SK-N-SH treated with all-trans-retinoic acid at 6 μM for 48 hours (cell line): ENCODE measurements around the gene TMEM59L.

Experiments
- ATAC-seq: fragments of 200-7000 bp; cut with Tn5 transposase; 3 replicates; pipeline ENCODE4 v1.9.1; 2020; ENCODE audit warnings: mild to moderate bottlenecking, moderate library complexity
- ARNTL ChIP-seq: fragments of 450-650 bp; formaldehyde crosslinking; IDR thresholded peaks from 2 replicates; pipeline ENCODE4 v1.5.0; 2020; ENCODE audit warnings: low read depth, mild to moderate bottlenecking, moderate library complexity, borderline replicate concordance
- BACH2 ChIP-seq: fragments of 250-450 bp; sonication (Bioruptor Pico); IDR thresholded peaks from 2 replicates; pipeline ENCODE4 v1.9.0; 2021; ENCODE audit warnings: mild to moderate bottlenecking, borderline replicate concordance
- CREB5 ChIP-seq: fragments of 250-450 bp; sonication (Bioruptor Pico); IDR thresholded peaks from 2 replicates; pipeline ENCODE4 v1.5.1; 2020; ENCODE audit warnings: low read depth, mild to moderate bottlenecking, moderate library complexity
- GLIS3 ChIP-seq: fragments of 250-450 bp; sonication (Bioruptor Pico); IDR thresholded peaks from 2 replicates; pipeline ENCODE4 v1.5.0; 2020; ENCODE audit warnings: mild to moderate bottlenecking, moderate library complexity
- ISL1 ChIP-seq: fragments of 250-450 bp; sonication (Bioruptor Pico); IDR thresholded peaks from 2 replicates; pipeline ENCODE4 v2.1.2; 2022; ENCODE audit warnings: mild to moderate bottlenecking, moderate library complexity
- OSR1 ChIP-seq: fragments of 250-450 bp; sonication (Bioruptor Pico); IDR thresholded peaks from 2 replicates; pipeline ENCODE4 v1.8.0; 2022; ENCODE audit warnings: moderate library complexity, mild to moderate bottlenecking, inconsistent platforms
- PPARA ChIP-seq: fragments of 250-450 bp; sonication (Bioruptor Pico); IDR thresholded peaks from 2 replicates; pipeline ENCODE4 v1.5.0; 2020; ENCODE audit warnings: mild to moderate bottlenecking, borderline replicate concordance
- RARB ChIP-seq: fragments of 250-450 bp; sonication (Bioruptor Pico); IDR thresholded peaks from 2 replicates; pipeline ENCODE4 v1.8.0; 2021; ENCODE audit warnings: mild to moderate bottlenecking, moderate library complexity
- SNAI2 ChIP-seq: fragments of 250-450 bp; sonication (Bioruptor Pico); IDR thresholded peaks from 2 replicates; pipeline ENCODE4 v1.5.0; 2020; ENCODE audit warnings: mild to moderate bottlenecking, moderate library complexity
- TCF4 ChIP-seq: fragments of 250-450 bp; sonication (Bioruptor Pico); IDR thresholded peaks from 2 replicates; pipeline ENCODE4 v1.8.0; 2021; ENCODE audit warnings: mild to moderate bottlenecking, moderate library complexity, borderline replicate concordance
- TOX ChIP-seq: fragments of 250-450 bp; sonication (Bioruptor Pico); IDR thresholded peaks from 2 replicates; pipeline ENCODE4 v1.8.0; 2021; ENCODE audit warnings: mild to moderate bottlenecking, moderate library complexity, borderline replicate concordance
- ZC3H10 ChIP-seq: fragments of 250-450 bp; sonication (Bioruptor Pico); IDR thresholded peaks from 2 replicates; pipeline ENCODE4 v1.5.1; 2021; ENCODE audit warnings: mild to moderate bottlenecking, moderate library complexity
- ZFP3 ChIP-seq: fragments of 250-450 bp; sonication (Bioruptor Pico); IDR thresholded peaks from 2 replicates; pipeline ENCODE4 v1.5.0; 2020; ENCODE audit warnings: mild to moderate bottlenecking, moderate library complexity
- ZFP30 ChIP-seq: fragments of 450-650 bp; formaldehyde crosslinking; IDR thresholded peaks from 2 replicates; pipeline ENCODE4 v1.5.0; 2022; ENCODE audit warnings: mild to moderate bottlenecking, moderate library complexity
- ZNF565 ChIP-seq: fragments of 450-650 bp; formaldehyde crosslinking; conservative IDR thresholded peaks from 2 replicates; pipeline ENCODE4 v1.5.0; 2020; ENCODE audit warnings: low read depth, mild to moderate bottlenecking, moderate library complexity
- ZNF70 ChIP-seq: fragments of 450-650 bp; formaldehyde crosslinking; IDR thresholded peaks from 2 replicates; pipeline ENCODE4 v1.5.0; 2020; ENCODE audit warnings: mild to moderate bottlenecking, moderate library complexity
- TF ChIP-seq, protein P1 (sequence below): fragments of 250-450 bp; sonication (Bioruptor Pico); IDR thresholded peaks from 2 replicates; pipeline ENCODE4 v1.5.0; 2020; ENCODE audit warnings: mild to moderate bottlenecking, moderate library complexity
- TF ChIP-seq, protein P2 (sequence below): fragments of 250-450 bp; sonication (Bioruptor Pico); IDR thresholded peaks from 2 replicates; pipeline ENCODE4 v1.8.0; 2021; ENCODE audit warnings: low read depth, mild to moderate bottlenecking, moderate library complexity, borderline replicate concordance
- TF ChIP-seq, protein P3 (sequence below): fragments of 250-450 bp; sonication (Bioruptor Pico); IDR thresholded peaks from 2 replicates; pipeline ENCODE4 v1.5.1; 2021; ENCODE audit warnings: mild to moderate bottlenecking, moderate library complexity

Gene TMEM59L

GRCh38 chr19:18660939-18661670 lies 48.4 kb downstream of the TMEM59L start (continued):
- TF ChIP-seq, protein P1, sequence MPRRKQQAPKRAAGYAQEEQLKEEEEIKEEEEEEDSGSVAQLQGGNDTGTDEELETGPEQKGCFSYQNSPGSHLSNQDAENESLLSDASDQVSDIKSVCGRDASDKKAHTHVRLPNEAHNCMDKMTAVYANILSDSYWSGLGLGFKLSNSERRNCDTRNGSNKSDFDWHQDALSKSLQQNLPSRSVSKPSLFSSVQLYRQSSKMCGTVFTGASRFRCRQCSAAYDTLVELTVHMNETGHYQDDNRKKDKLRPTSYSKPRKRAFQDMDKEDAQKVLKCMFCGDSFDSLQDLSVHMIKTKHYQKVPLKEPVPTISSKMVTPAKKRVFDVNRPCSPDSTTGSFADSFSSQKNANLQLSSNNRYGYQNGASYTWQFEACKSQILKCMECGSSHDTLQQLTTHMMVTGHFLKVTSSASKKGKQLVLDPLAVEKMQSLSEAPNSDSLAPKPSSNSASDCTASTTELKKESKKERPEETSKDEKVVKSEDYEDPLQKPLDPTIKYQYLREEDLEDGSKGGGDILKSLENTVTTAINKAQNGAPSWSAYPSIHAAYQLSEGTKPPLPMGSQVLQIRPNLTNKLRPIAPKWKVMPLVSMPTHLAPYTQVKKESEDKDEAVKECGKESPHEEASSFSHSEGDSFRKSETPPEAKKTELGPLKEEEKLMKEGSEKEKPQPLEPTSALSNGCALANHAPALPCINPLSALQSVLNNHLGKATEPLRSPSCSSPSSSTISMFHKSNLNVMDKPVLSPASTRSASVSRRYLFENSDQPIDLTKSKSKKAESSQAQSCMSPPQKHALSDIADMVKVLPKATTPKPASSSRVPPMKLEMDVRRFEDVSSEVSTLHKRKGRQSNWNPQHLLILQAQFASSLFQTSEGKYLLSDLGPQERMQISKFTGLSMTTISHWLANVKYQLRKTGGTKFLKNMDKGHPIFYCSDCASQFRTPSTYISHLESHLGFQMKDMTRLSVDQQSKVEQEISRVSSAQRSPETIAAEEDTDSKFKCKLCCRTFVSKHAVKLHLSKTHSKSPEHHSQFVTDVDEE (CRISPR knock-in tag), result no peak

DNA sequence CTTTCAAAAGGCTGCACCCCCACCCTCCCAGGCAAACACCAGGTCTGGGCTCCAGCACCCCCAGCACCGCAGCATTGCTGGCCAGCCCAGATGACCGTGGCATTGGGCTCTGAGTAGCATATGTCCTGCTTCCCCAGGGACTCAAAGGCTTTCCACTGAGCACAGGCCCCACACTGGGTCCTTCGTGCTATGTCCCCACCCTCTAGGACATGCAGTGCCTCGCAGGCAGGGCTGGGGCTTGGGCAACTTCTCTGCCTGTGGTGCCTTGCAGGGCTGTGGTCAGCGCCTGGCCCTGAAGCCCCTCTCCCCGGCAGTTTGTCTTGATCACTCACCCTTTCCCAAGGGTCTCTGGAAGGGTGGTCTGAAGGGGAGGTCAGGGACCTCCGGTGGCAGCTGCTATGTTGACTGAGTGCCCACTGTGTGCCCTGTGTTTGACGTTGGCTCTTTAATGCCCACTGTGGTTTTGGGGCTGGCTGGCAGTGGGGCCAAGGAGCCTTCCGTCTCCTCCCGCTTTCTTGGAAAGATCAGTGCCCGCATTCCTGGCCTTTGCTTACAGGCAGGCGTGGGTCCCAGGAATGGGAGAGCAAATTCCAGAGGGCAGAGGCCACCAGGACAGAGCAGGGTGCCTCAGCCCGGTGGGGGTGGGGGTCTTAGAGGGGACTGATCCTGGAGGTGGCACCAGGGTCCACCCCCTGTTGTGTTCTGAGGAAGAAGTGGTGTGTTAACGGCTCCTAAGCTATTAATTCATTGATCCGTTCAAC lies 50.5 kb downstream of the TMEM59L start:
- no peak for ATAC-seq
- TF ChIP-seq PPARA (CRISPR knock-in tag) (no peak), ZNF70 (CRISPR knock-in tag) (no peak), CREB5 (CRISPR knock-in tag) (no peak), ISL1 (no peak), ZC3H10 (CRISPR knock-in tag) (no peak), ZFP30 (CRISPR knock-in tag) (no peak), ARNTL (CRISPR knock-in tag) (no peak), GLIS3 (CRISPR knock-in tag) (no peak), RARB (CRISPR knock-in tag) (no peak), TOX (CRISPR knock-in tag) (no peak), OSR1 (CRISPR knock-in tag) (no peak), TCF4 (CRISPR knock-in tag) (no peak), SNAI2 (CRISPR knock-in tag) (no peak), BACH2 (no peak), ZFP3 (CRISPR knock-in tag) (no peak), ZNF565 (CRISPR knock-in tag) (no peak)
- TF ChIP-seq, protein P2, sequence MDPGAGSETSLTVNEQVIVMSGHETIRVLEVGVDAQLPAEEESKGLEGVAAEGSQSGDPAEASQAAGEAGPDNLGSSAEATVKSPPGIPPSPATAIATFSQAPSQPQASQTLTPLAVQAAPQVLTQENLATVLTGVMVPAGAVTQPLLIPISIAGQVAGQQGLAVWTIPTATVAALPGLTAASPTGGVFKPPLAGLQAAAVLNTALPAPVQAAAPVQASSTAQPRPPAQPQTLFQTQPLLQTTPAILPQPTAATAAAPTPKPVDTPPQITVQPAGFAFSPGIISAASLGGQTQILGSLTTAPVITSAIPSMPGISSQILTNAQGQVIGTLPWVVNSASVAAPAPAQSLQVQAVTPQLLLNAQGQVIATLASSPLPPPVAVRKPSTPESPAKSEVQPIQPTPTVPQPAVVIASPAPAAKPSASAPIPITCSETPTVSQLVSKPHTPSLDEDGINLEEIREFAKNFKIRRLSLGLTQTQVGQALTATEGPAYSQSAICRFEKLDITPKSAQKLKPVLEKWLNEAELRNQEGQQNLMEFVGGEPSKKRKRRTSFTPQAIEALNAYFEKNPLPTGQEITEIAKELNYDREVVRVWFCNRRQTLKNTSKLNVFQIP (CRISPR knock-in tag), result no peak
- TF ChIP-seq, protein P3, sequence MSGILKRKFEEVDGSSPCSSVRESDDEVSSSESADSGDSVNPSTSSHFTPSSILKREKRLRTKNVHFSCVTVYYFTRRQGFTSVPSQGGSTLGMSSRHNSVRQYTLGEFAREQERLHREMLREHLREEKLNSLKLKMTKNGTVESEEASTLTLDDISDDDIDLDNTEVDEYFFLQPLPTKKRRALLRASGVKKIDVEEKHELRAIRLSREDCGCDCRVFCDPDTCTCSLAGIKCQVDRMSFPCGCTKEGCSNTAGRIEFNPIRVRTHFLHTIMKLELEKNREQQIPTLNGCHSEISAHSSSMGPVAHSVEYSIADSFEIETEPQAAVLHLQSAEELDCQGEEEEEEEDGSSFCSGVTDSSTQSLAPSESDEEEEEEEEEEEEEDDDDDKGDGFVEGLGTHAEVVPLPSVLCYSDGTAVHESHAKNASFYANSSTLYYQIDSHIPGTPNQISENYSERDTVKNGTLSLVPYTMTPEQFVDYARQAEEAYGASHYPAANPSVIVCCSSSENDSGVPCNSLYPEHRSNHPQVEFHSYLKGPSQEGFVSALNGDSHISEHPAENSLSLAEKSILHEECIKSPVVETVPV (CRISPR knock-in tag), result no peak
- TF ChIP-seq, protein P1 (CRISPR knock-in tag), result no peak
- TF ChIP-seq, all 23 proteins: peak for 0
